WTC11 (cell line): ENCODE measurements around the gene FADS6. TPM values are rescaled to one million over a fixed set of nuclear protein-coding genes. Genes with fewer than 3 reads are reported as not detected.

ENCODE experiments used
- ATAC-seq: fragments of 200-7000 bp; cut with Tn5 transposase; 2 replicates; pipeline ENCODE4 v1.10.0; 2021; ENCODE audit warnings: mild to moderate bottlenecking, moderate library complexity
- CTCF ChIA-PET: fragments of 300-600 bp; sonication (Branson Sonifier 250); formaldehyde crosslinking; loops from one replicate; lab custom pipeline; 2021; ENCODE audit warnings: antibody characterized with exemption; lab: Charles Lee
- POLR2A ChIA-PET: fragments of 350-600 bp; sonication (Branson Sonifier 250); formaldehyde crosslinking; loops from one replicate; lab custom pipeline; 2021; ENCODE audit warnings: antibody characterized with exemption; lab: Charles Lee
- DNase-seq: peaks from one replicate; pipeline ENCODE4 v3.0.0; 2021; ENCODE audit warnings: low spot score
- H3K27ac Mint-ChIP-seq: 2 replicates; pipeline ENCODE4 v1.8.0; 2021; ENCODE audit warnings: mixed read lengths
- H3K27me3 Mint-ChIP-seq: 2 replicates; pipeline ENCODE4 v1.8.0; 2021; ENCODE audit warnings: low read depth, mild to moderate bottlenecking, moderate library complexity, mixed read lengths
- H3K36me3 Mint-ChIP-seq: 2 replicates; pipeline ENCODE4 v1.8.0; 2021; ENCODE audit warnings: mixed read lengths
- H3K4me1 Mint-ChIP-seq: 2 replicates; pipeline ENCODE4 v1.8.0; 2022; ENCODE audit warnings: mixed read lengths
- H3K4me3 Mint-ChIP-seq: 2 replicates; pipeline ENCODE4 v1.8.0; 2021; ENCODE audit warnings: mild to moderate bottlenecking, moderate library complexity, mixed read lengths
- H3K9me3 Mint-ChIP-seq: 2 replicates; pipeline ENCODE4 v1.8.0; 2021; ENCODE audit warnings: mixed read lengths
- CREB1 ChIP-seq: sonication (generic); formaldehyde crosslinking; IDR thresholded peaks from 2 replicates; pipeline ENCODE4 v1.8.0; 2023; ENCODE audit warnings: mild to moderate bottlenecking, missing genetic modification reagents
- CREM ChIP-seq: sonication (generic); formaldehyde crosslinking; IDR thresholded peaks from 2 replicates; pipeline ENCODE4 v1.8.1; 2022; ENCODE audit warnings: mild to moderate bottlenecking, missing genetic modification reagents, moderate library complexity
- E2F5 ChIP-seq: sonication (generic); formaldehyde crosslinking; IDR thresholded peaks from 2 replicates; pipeline ENCODE4 v1.8.1; 2022; ENCODE audit warnings: mild to moderate bottlenecking, moderate library complexity, missing genetic modification reagents
- ELF4 ChIP-seq: sonication (generic); formaldehyde crosslinking; IDR thresholded peaks from 2 replicates; pipeline ENCODE4 v1.8.1; 2022; ENCODE audit warnings: low read depth, mild to moderate bottlenecking, moderate library complexity, missing genetic modification reagents
- HMGA2 ChIP-seq: fragments of 250-450 bp; sonication (Bioruptor Pico); IDR thresholded peaks from 2 replicates; pipeline ENCODE4 v1.4.0; 2021; ENCODE audit warnings: mild to moderate bottlenecking, moderate library complexity
- HMGXB4 ChIP-seq: sonication (generic); formaldehyde crosslinking; IDR thresholded peaks from 2 replicates; pipeline ENCODE4 v1.8.1; 2023; ENCODE audit warnings: mild to moderate bottlenecking, moderate library complexity, missing genetic modification reagents
- IRF1 ChIP-seq: sonication (generic); formaldehyde crosslinking; IDR thresholded peaks from 2 replicates; pipeline ENCODE4 v1.8.0; 2023; ENCODE audit warnings: missing genetic modification reagents
- JUN ChIP-seq: sonication (generic); formaldehyde crosslinking; IDR thresholded peaks from 2 replicates; pipeline ENCODE4 v1.8.0; 2023; ENCODE audit warnings: mild to moderate bottlenecking, missing genetic modification reagents
- NFATC4 ChIP-seq: fragments of 250-450 bp; sonication (Bioruptor Pico); IDR thresholded peaks from 2 replicates; pipeline ENCODE4 v1.9.0; 2021; ENCODE audit warnings: mild to moderate bottlenecking
- PRDM15 ChIP-seq: sonication (generic); formaldehyde crosslinking; IDR thresholded peaks from 2 replicates; pipeline ENCODE4 v1.8.0; 2022; ENCODE audit warnings: missing genetic modification reagents
- SOX15 ChIP-seq: fragments of 250-450 bp; sonication (Bioruptor Pico); IDR thresholded peaks from 2 replicates; pipeline ENCODE4 v1.9.0; 2021; ENCODE audit warnings: mild to moderate bottlenecking
- USF2 ChIP-seq: sonication (generic); formaldehyde crosslinking; IDR thresholded peaks from 2 replicates; pipeline ENCODE4 v1.8.1; 2023; ENCODE audit warnings: mild to moderate bottlenecking, missing genetic modification reagents, moderate library complexity
- ZBTB21 ChIP-seq: sonication (generic); formaldehyde crosslinking; IDR thresholded peaks from 2 replicates; pipeline ENCODE4 v1.8.1; 2023; ENCODE audit warnings: mild to moderate bottlenecking, missing genetic modification reagents, borderline replicate concordance
- ZSCAN18 ChIP-seq: fragments of 250-450 bp; sonication (Bioruptor Pico); IDR thresholded peaks from 2 replicates; pipeline ENCODE4 v2.1.2; 2022; ENCODE audit warnings: mild to moderate bottlenecking, moderate library complexity
- total RNA-seq: library from RNA; stranded (reverse); gene quantifications from 3 replicates; pipeline ENCODE4 v1.2.3, GENCODE V29; 2021

The FADS6 gene
- total RNA-seq, 1 experiment from 2014 or later: 1.2 TPM

GRCh38 chr17:74936470-74936799 is 43.0 kb upstream of the FADS6 start (continued):
- TF ChIP-seq CREM (no peak), SOX15 (CRISPR knock-in tag) (no peak), JUN (CRISPR knock-in tag) (no peak), CREB1 (no peak), HMGXB4 (CRISPR knock-in tag) (no peak)

- ChIA-PET POLR2A (no interaction called here), CTCF (interaction anchor here (0.6 to 3.0 kb wide), 14 partner anchors 10 to 145 kb away, joined by 3 to 18 read pairs (median 4); partner anchors contain the start of genes FADS6, FDXR and OTOP2)
- Mint-ChIP-seq H3K9me3 (no peaks in the 10 kb centered on the region), H3K27ac (no peak within 1 kb of the TSS), H3K4me3 (peak within 1 kb of the TSS; percentile 67), H3K27me3 (peaks cover 85% of the 10 kb centered on the region), H3K36me3 (no peaks in the 10 kb centered on the region), H3K4me1 (peaks cover 2% of the 10 kb centered on the region; the same call in 1 of the 2 replicates)
- peak; percentile 54 for ATAC-seq
- DNase-seq: peak; percentile 43
- TF ChIP-seq PRDM15: no peak
- no peak for TF ChIP-seq HMGA2 (CRISPR knock-in tag)
These were observed 42.4 kb upstream of the FADS6 start, which contains the start of gene OTOP3 for GRCh38 chr17:74935585-74936469. Gene OTOP3 (plus strand): TSS chr17:74935898. CDS start chr17:74935922, 24 bp downstream.

GRCh38 chr17:74935048-74935447 is 41.6 kb upstream of the FADS6 start:
- Mint-ChIP-seq H3K36me3 (no peaks in the 10 kb centered on the region), H3K27me3 (peaks cover 93% of the 10 kb centered on the region), H3K9me3 (no peaks in the 10 kb centered on the region), H3K4me1 (peaks cover 2% of the 10 kb centered on the region; the same call in 1 of the 2 replicates), H3K4me3 (peak overlapping the region; percentile 67), H3K27ac (no peak overlapping the region)
- ATAC-seq (no peak), DNase-seq (no peak)
- ChIA-PET POLR2A (no interaction called here), CTCF (interaction anchor here (0.6 to 2.1 kb wide), 13 partner anchors 9 to 144 kb away, joined by 3 to 18 read pairs (median 4); partner anchors contain the start of genes FADS6, FDXR and OTOP2)
- no peak for TF ChIP-seq ZBTB21 (CRISPR knock-in tag)
- TF ChIP-seq E2F5 (CRISPR knock-in tag): no peak
- no peak for TF ChIP-seq HMGXB4 (CRISPR knock-in tag)
- no peak for TF ChIP-seq USF2 (CRISPR knock-in tag)
- TF ChIP-seq NFATC4 (CRISPR knock-in tag): no peak
- no peak for TF ChIP-seq IRF1 (CRISPR knock-in tag)
- TF ChIP-seq ZSCAN18: no peak
- no peak for TF ChIP-seq ELF4
- TF ChIP-seq CREB1: no peak
